Left renal pelvis (tissue), 4 donors: Measurements from ENCODE around the gene FAM170B. TPM values are rescaled to one million over a fixed set of nuclear protein-coding genes. Genes with fewer than 3 reads are reported as not detected.

Experiments used
- DNase-seq, 4 donors: peaks; one replicate each; pipeline ENCODE4 v3.0.0-alpha.2; 2013; ENCODE audit warnings: low read depth in 4 of 4, low spot score in 3 of 4
- polyA plus RNA-seq, 4 donors: library from polyadenylated mRNA; unstranded; fragments of 120-200 nt; gene quantifications; one replicate each; pipeline ENCODE4 v1.2.1, GENCODE V29; 2013; ENCODE audit not compliant: insufficient read length in 4 of 4

Gene FAM170B
- polyA plus RNA-seq, 4 donors = not detected

- no peak for DNase-seq
Observed at GRCh38 chr10:49170632-49171325, 37.0 kb upstream of the FAM170B start.

DNA sequence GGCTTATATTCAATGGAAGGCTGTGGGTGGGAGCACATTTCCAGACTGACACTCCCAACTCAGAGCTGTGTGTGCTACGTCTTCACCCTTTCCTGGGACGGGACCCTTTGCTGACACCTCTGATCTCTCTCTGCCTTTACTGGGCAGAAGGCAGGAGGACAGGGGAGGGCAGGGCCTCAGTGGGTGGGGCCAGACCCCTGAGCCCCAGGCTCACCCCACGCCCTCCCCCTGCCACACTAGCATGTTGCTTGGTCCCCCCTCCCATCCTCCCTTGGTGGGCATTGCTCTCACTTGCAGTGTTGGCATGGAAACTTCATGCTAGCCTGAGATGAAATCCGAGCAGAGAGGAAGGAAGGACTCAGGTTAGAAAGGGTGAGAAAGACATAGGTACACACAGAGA is 36.0 kb upstream of the FAM170B start:
- no peak for DNase-seq

GRCh38 chr10:49168831-49169500 is 35.1 kb upstream of the FAM170B start:
- DNase-seq = no peak

DNA sequence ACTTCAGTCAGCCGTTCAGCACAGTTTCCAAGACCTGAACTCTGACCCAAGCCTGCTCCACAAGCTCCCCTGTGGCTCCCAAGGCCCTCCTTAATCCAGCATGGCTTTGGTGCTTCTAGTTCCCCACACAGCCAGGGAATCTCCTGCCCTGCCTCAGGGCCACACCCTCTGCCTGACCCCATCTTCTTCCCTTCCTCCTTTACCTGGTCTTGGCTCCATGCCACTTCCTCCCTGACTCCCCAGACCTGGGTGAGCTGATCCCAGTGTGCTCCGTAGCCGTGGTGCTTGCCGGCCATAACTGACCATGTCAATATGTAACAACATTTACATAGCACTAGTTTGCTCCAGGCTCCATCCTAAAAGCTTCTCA is 34.3 kb upstream of the FAM170B start:
- no peak for DNase-seq

- DNase-seq = no peak
Observed at GRCh38 chr10:49167425-49168170, 33.8 kb upstream of the FAM170B start.

DNA sequence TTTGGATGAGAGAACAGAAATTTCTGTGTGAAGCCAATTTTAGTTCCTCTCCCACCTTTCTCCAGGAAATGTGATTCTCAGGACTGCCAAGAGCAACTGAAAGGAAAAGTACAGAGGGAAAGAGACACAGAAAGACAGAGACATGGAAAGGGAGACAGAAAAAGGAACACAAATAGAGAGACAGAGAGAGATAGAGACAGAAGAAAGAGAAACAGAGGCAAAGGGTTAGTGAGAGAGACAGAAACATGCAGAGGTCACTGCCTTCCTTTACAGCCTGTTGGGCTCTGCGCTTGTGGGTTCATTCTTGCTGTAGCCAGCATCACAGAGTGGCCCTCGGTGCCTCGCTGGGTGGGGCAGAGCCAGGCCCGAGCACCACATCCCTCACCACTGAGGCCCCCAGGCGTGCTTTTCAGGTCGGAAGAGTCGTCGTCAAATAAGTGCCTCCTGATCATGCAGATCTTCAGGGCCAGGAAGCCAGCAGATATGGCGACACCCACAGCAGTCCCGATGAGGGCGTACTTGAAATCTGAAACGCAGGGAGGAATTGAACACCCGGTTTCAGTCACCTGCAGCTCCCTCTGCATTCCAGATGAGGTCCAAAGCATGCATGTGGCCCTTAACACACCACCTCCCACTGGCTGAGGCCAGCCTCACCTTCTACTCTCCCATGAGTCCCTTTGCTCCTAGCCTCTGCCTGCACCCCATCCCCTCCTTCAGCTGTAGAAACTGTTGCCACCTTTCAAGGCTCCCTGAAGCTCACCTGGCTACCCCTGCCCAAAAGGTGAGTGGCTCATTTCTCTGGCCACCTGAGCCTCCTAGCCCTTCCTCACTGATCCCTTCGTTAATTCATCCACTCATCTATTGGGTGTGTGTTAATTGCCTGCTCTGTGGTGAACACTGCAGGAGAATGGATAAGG is 32.9 kb upstream of the FAM170B start:
- no peak for DNase-seq

DNA sequence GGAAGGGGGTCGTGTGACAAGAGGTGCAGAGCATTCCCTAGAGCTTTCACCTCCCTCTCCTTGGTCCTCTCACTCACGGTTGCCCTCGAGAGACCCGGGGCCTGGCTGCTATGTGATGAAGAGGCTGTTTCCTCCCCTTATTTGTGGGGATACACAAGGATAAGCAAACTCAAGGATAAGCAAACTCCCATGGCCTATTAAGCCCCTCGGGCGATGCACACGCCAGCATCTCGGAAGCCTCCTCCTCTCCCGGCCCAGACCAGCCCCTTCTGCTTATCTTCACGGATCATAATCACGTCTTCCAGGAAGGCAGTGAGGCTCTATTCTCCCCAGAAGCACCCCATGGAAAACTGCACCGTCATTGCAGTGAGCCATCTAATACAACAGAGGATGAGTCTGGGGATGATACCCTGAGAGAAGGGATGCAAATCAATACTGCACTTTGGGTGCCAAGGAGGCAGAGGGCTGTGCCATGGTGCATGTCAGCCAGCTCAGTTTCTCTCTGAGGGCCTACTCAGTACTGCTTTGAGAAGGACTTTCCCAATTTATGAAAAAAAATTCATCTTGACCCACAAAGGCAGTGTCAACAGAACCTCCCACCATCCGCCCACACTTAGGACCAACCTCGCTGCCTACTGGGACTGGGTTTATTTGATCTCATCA is 32.1 kb upstream of the FAM170B start:
- no peak for DNase-seq

DNA sequence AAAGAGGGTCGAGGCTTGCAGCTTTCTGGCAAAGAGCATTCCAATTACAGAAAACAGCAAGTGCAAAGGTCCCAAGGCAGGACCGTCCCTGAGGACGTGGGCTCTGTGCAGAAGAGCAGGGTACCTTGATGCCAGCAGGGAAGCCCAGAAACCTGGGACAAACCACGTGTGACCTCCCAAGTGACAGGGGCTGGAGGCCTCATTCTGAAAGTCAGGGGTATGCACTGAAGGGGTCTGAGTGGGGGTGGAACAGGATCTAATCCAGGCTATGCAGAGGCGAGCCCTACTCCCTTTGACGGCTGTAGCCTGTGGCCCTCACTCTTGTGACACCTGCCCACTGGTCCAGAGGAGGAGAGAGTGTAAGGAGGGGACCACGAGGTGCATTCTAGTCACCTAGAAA is 31.4 kb upstream of the FAM170B start:
- DNase-seq = no peak

- DNase-seq = no peak
Observed at GRCh38 chr10:49164559-49165188, 30.9 kb upstream of the FAM170B start.

- no peak for DNase-seq
Observed at GRCh38 chr10:49163741-49164140, 29.9 kb upstream of the FAM170B start.

- DNase-seq = no peak
Observed at GRCh38 chr10:49162761-49163310, 29.0 kb upstream of the FAM170B start.

- no peak for DNase-seq
Observed at GRCh38 chr10:49162063-49162462, 28.2 kb upstream of the FAM170B start.

- peak in 1 of 4 donors; percentile 18 for DNase-seq
Observed at GRCh38 chr10:49161411-49161997, 27.7 kb upstream of the FAM170B start.

DNA sequence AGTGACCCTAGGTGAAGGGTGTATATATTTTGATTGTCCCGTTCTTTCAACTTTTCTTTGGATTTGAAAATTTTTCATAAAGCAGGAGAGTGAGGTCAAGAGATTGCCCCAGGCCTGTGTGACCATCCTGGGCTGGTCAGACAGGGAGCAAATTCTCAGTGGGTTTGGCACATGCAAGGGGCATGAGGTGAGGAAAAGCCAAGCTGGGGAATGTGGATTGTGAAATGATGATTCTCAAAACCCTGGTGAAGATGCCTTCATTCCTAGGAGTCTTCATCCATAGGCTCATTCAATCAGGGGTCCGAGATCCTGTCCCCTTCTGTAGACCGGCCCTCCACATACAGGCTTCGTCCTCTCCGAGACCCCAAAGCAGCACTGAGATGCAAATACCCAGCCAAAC is 27.0 kb upstream of the FAM170B start:
- no peak for DNase-seq

GRCh38 chr10:49160110-49160509 is 26.3 kb upstream of the FAM170B start:
- DNase-seq = no peak

GRCh38 chr10:49158915-49159314 is 25.1 kb upstream of the FAM170B start:
- no peak for DNase-seq

DNA sequence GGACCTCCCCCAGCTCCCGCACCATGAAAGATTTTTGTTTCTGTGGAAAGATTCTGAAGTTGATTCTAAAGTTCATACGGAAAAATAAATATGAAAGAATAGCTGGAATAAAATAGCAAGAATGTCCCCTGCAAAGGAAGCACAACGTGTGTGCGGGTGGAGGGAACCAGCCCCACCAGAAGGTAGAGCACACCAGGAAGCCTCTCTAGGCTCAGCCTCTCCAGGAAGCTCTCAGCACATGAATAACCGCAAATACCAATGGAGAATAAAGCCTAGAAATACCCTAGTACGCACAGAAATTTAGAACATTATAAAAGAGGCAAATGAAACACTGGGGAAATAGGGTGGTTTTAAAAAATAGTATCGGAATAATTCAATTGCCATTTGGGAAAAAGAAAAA is 24.6 kb upstream of the FAM170B start:
- no peak for DNase-seq

DNA sequence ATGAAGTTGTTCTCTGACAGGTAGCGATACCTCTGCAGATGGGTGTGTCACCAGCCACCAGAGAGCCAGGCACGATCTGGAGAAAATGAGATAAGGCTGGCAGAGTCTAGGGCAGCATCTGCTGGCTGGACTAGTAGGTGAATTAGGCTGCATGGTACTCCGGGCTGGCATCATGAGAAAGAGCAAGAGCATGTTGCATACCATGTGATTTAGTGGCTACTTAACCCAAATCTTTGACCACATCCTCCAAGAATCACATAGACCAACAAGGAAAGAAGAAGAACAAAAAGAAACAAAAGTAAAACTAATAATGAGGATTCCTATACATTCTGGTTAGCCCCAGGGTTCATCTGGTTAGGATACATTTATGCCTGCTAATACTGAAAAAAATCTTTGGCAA is 23.4 kb upstream of the FAM170B start:
- no peak for DNase-seq

DNA sequence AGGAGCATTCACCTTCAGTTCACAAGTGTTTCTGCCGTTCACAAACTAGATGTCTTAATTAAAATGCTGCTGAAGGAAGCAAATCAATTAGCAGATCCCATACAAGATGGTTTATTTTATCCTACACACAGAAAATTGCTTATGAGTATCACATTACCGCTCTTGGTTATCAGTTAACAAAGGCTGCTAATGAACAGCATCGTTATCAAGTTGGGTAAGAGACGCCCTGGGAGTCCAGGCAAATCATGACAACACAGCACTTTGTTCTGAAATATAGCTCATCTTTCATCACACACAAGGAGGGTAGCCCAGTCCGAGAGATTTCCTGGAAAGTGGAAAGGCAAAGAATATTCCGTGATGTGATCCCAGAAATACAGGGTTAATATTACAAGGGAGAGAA is 20.8 kb upstream of the FAM170B start:
- DNase-seq = no peak
